Stimulated activated naive CD8-positive, alpha-beta T cell treated with anti-CD3 and anti-CD28 coated beads, Interleukin-15, Interleukin-2, amounts not matched to agents 100 ng/mL and 50 ng/mL, for 24 hours (primary cell): ENCODE measurements around the gene ALB.
"Not testable (repeated sequence)": the region's sequence is repeated elsewhere in the genome, so short reads cannot be mapped to it uniquely, and the experiment has no call there.

ENCODE experiments used
- H3K27ac Mint-ChIP-seq: one replicate; pipeline ENCODE4 v1.8.0; 2021; ENCODE audit warnings: mild to moderate bottlenecking, mixed read lengths
- H3K27me3 Mint-ChIP-seq: one replicate; pipeline ENCODE4 v1.8.0; 2021; ENCODE audit warnings: mixed read lengths
- H3K36me3 Mint-ChIP-seq: one replicate; pipeline ENCODE4 v1.8.0; 2021; ENCODE audit warnings: low read depth, mixed read lengths
- H3K4me1 Mint-ChIP-seq: one replicate; pipeline ENCODE4 v1.8.0; 2021; ENCODE audit warnings: low read depth, mixed read lengths
- H3K4me3 Mint-ChIP-seq: one replicate; pipeline ENCODE4 v1.8.0; 2021; ENCODE audit warnings: mild to moderate bottlenecking, mixed read lengths
- H3K9me3 Mint-ChIP-seq: one replicate; pipeline ENCODE4 v1.8.0; 2021; ENCODE audit warnings: mixed read lengths

ALB gene

DNA sequence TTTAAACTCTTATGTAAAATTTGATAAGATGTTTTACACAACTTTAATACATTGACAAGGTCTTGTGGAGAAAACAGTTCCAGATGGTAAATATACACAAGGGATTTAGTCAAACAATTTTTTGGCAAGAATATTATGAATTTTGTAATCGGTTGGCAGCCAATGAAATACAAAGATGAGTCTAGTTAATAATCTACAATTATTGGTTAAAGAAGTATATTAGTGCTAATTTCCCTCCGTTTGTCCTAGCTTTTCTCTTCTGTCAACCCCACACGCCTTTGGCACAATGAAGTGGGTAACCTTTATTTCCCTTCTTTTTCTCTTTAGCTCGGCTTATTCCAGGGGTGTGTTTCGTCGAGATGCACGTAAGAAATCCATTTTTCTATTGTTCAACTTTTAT is at the start of gene ALB:
TSS of gene ALB (plus strand) at position 246 of the 400 bp plus-strand sequence. CDS start at position 287, 41 bp downstream.
- Mint-ChIP-seq H3K36me3 (no peaks in the 10 kb centered on the region), H3K27ac (no peak within 1 kb of the TSS), H3K4me1 (no peaks in the 10 kb centered on the region), H3K27me3 (peaks cover 4% of the 10 kb centered on the region), H3K9me3 (no peaks in the 10 kb centered on the region), H3K4me3 (no peak within 1 kb of the TSS)

- H3K27me3 Mint-ChIP-seq, H3K27ac Mint-ChIP-seq, H3K4me3 Mint-ChIP-seq, H3K4me1 Mint-ChIP-seq, H3K36me3 Mint-ChIP-seq: not testable (repeated sequence)
- peaks cover 38% of the 10 kb centered on the region for H3K9me3 Mint-ChIP-seq
These were observed 46.9 kb upstream of the ALB start for GRCh38 chr4:73357174-73357573.

- not testable (repeated sequence) for H3K4me1 Mint-ChIP-seq, H3K27ac Mint-ChIP-seq, H3K27me3 Mint-ChIP-seq, H3K36me3 Mint-ChIP-seq, H3K4me3 Mint-ChIP-seq
- H3K9me3 Mint-ChIP-seq, result peaks cover 14% of the 10 kb centered on the region
These were observed 34.4 kb upstream of the ALB start for GRCh38 chr4:73369506-73370199.

DNA sequence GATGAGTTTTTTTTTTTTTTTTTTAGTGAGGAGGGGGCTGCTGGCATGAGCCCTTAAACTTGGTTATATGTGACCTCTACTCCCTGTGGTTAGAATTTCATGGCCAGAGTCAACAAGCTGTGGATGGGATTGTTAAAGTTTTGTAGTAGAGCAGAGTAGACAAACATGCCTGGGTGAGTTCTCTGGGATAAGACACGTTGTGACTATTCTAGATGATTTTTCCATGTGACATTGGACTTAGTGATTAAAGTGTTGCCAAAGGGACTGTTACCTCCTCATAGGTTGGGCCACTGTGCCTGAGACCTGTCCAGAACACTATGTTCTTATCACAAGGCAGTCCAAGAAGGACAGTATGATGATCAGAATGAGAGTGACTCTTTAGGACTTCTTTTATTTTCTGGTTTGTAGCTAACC is 28.8 kb upstream of the ALB start:
- Mint-ChIP-seq H3K36me3 (no peaks in the 10 kb centered on the region), H3K27ac (no peak overlapping the region), H3K9me3 (peaks cover 3% of the 10 kb centered on the region), H3K27me3 (peaks cover 3% of the 10 kb centered on the region), H3K4me1 (no peaks in the 10 kb centered on the region), H3K4me3 (no peak overlapping the region)

DNA sequence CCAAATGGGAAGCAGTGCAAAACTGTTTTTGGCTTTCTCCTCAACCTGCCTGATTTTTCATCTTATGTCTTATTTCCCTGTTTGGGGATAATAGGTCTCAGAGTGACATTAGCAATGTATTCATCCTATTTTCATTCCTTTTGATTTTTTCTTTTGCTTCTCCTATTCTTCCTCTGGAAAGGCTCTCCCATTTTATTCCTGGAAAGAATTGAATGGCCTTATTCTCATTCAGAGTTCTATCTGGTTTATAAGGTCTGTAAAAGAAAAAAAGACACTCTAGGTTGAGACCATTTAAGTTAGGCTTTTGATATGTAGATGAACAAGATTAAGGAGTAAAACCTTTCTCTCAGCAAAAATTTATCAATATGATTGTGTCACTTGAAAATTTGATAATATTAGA is 27.8 kb upstream of the ALB start:
- H3K9me3 Mint-ChIP-seq, result no peaks in the 10 kb centered on the region
- no peaks in the 10 kb centered on the region for H3K27me3 Mint-ChIP-seq
- H3K36me3 Mint-ChIP-seq, result no peaks in the 10 kb centered on the region
- H3K27ac Mint-ChIP-seq, result no peak overlapping the region
- no peaks in the 10 kb centered on the region for H3K4me1 Mint-ChIP-seq
- H3K4me3 Mint-ChIP-seq, result no peak overlapping the region

DNA sequence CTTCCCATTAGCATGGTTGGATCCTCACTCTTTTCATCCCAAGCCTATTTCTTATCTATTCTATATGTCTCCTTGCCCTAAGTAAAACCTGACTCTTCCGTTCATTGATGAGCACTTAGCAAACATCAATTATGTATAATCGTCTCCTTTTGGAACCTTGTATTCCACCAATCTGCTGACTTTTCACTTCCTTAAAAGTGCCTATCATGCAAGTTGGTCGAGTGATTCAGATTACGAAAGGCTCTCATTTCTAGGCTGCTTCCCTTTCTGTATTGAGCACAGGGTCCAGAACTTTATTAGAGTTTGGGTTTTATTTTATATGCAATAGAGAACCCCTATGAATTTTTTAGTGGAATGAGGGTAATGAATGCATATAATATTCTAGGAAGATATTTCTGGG is 27.1 kb upstream of the ALB start:
- H3K9me3 Mint-ChIP-seq, result no peaks in the 10 kb centered on the region
- H3K27ac Mint-ChIP-seq, result no peak overlapping the region

GRCh38 chr4:73378887-73379286 is 25.2 kb upstream of the ALB start:
- Mint-ChIP-seq H3K27me3 (no peaks in the 10 kb centered on the region), H3K9me3 (no peaks in the 10 kb centered on the region), H3K4me3 (no peak overlapping the region), H3K36me3 (no peaks in the 10 kb centered on the region), H3K4me1 (no peaks in the 10 kb centered on the region), H3K27ac (no peak overlapping the region)

More for the DNA sequence above, 27.1 kb upstream of the ALB start:
- Mint-ChIP-seq H3K27me3 (no peaks in the 10 kb centered on the region), H3K4me3 (no peak overlapping the region), H3K36me3 (no peaks in the 10 kb centered on the region), H3K4me1 (no peaks in the 10 kb centered on the region)

- H3K9me3 Mint-ChIP-seq, result no peaks in the 10 kb centered on the region
- no peak overlapping the region for H3K4me3 Mint-ChIP-seq
- no peak overlapping the region for H3K27ac Mint-ChIP-seq
- no peaks in the 10 kb centered on the region for H3K36me3 Mint-ChIP-seq
- H3K4me1 Mint-ChIP-seq, result no peaks in the 10 kb centered on the region
- H3K27me3 Mint-ChIP-seq, result no peaks in the 10 kb centered on the region
These were observed 24.1 kb upstream of the ALB start for GRCh38 chr4:73379946-73380345.

DNA sequence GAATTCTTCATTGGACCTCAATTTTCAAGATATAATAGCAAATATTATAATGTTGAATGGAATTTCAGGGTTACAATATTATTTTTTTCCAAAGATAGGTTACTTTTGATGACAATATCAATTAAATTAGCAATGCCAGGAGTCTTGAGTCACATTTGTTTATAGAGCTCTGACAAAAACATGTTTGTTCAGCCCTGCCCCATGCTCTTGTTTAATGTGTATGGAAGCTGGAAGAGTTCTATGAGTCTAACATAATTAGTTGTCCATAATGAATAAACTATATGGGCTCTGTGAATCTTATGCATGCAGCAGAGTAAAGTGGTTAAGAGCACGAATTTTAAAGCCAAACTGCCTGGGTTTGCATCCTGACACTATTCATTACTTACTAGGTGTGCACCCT is 22.9 kb upstream of the ALB start:
- no peak overlapping the region for H3K4me3 Mint-ChIP-seq
- no peaks in the 10 kb centered on the region for H3K4me1 Mint-ChIP-seq
- no peaks in the 10 kb centered on the region for H3K36me3 Mint-ChIP-seq
- H3K9me3 Mint-ChIP-seq, result peaks cover 2% of the 10 kb centered on the region
- H3K27me3 Mint-ChIP-seq, result no peaks in the 10 kb centered on the region
- no peak overlapping the region for H3K27ac Mint-ChIP-seq

- peaks cover 6% of the 10 kb centered on the region for H3K9me3 Mint-ChIP-seq
- H3K4me3 Mint-ChIP-seq, result no peak overlapping the region
- H3K27me3 Mint-ChIP-seq, result peaks cover 4% of the 10 kb centered on the region
- H3K4me1 Mint-ChIP-seq, result no peaks in the 10 kb centered on the region
- no peak overlapping the region for H3K27ac Mint-ChIP-seq
- H3K36me3 Mint-ChIP-seq, result no peaks in the 10 kb centered on the region
These were observed 20.6 kb upstream of the ALB start for GRCh38 chr4:73383452-73383851.

DNA sequence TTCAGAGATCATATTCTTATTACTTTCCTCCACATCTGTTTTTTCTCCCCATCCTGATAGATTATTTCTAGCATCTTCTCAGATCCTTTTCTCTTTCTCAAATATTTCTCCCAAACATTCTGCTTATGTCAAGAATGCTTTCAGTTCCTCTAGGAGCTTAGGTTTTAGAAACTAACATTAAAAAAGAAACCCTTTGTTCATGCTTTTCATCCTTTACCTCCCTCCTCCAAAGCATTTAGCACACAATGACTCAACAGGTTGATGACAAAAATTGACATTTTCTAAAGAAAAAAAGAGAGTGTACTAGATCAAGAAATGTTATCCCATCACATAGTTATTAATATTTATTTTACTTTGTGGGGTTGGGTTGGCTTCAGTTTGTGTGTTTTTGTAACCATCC is 16.5 kb upstream of the ALB start:
- Mint-ChIP-seq H3K27me3 (peaks cover 4% of the 10 kb centered on the region), H3K4me3 (no peak overlapping the region), H3K4me1 (no peaks in the 10 kb centered on the region), H3K27ac (no peak overlapping the region), H3K36me3 (no peaks in the 10 kb centered on the region), H3K9me3 (peaks cover 6% of the 10 kb centered on the region)

DNA sequence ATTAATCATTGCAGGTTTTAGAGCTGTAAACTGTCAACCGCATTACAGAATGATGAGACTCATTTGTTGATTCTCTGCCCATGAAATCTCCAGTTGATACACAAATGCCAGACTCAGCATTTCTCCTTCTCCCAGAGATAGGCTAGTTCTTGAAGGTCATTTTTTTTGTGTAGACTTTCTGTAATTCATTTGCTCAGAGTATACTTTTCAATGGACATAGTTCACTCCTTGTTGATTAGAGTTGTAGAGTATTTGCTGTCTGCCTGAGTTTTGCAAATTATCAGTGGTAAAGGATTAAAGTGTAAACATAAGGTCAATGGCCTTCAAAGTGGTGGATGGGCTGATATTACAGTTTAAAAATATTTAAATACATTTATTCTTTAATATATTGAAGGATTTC is 15.2 kb upstream of the ALB start:
- no peaks in the 10 kb centered on the region for H3K4me1 Mint-ChIP-seq
- H3K9me3 Mint-ChIP-seq, result peaks cover 6% of the 10 kb centered on the region
- H3K4me3 Mint-ChIP-seq, result no peak overlapping the region
- H3K27me3 Mint-ChIP-seq, result peaks cover 4% of the 10 kb centered on the region
- no peaks in the 10 kb centered on the region for H3K36me3 Mint-ChIP-seq
- H3K27ac Mint-ChIP-seq, result no peak overlapping the region

DNA sequence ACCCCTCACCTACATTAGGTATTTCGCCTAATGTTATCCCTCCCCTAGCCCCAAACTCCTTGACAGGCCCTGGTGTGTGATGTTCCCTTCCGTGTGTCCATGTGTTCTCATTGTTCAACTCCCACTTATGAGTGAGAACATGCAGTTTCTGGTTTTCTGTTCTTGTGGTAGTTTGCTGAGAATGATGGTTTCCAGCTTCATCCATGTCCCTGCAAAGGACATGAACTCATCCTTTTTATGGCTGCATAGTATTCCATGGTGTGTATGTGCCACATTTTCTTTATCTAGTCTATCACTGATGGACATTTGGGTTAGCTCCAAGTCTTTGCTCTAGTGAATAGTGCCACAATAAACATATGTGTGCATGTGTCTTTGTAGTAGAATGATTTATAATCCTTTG is 14.4 kb upstream of the ALB start:
- H3K27ac Mint-ChIP-seq, H3K27me3 Mint-ChIP-seq, H3K4me1 Mint-ChIP-seq, H3K4me3 Mint-ChIP-seq, H3K9me3 Mint-ChIP-seq, H3K36me3 Mint-ChIP-seq: not testable (repeated sequence)

DNA sequence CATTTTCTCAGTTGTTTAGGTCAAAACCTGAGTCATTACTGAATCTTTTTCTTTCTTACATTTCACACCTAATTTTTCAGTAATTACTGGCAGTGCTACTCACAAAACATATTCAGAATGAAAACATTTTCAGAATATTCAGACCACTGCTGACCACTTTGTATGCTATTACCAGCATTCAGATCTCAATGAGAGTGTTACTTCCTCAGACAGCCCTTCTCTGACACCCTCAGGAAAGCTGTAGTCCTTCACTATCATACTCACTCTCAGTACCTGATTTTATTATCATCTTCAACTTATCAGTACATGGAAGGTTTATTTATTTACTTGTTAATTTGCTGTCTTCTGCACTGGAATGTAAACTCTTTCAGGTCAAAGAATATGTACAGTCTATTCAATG is 12.3 kb upstream of the ALB start:
- Mint-ChIP-seq H3K27ac (no peak overlapping the region), H3K9me3 (no peaks in the 10 kb centered on the region), H3K36me3 (no peaks in the 10 kb centered on the region), H3K27me3 (peaks cover 7% of the 10 kb centered on the region), H3K4me3 (no peak overlapping the region), H3K4me1 (no peaks in the 10 kb centered on the region)

- Mint-ChIP-seq H3K9me3 (no peaks in the 10 kb centered on the region), H3K27me3 (peaks cover 3% of the 10 kb centered on the region), H3K4me1 (no peaks in the 10 kb centered on the region), H3K27ac (no peak overlapping the region), H3K4me3 (no peak overlapping the region), H3K36me3 (no peaks in the 10 kb centered on the region)
These were observed 11.2 kb upstream of the ALB start for GRCh38 chr4:73392936-73393335.

DNA sequence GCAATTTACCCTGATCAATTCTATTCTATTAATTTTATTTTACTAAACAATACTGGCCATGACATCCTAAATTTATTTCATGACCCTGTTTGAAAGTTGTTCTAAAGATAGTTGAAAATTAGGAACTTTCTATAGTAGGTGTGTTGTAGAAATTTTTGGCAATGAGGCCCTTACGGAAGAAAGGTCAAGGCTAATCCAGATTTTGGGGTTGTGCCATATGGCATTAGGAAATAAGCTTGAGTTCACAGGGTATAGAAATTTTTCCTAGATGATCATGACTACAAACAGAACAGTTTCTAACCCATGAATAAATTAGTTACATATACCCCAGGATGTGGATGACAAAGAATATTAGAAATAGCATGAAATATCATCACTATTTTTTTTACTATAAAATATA is 7.8 kb upstream of the ALB start:
- no peak overlapping the region for H3K4me3 Mint-ChIP-seq
- H3K36me3 Mint-ChIP-seq, result no peaks in the 10 kb centered on the region
- peaks cover 7% of the 10 kb centered on the region for H3K27me3 Mint-ChIP-seq

More for the DNA sequence above, 7.8 kb upstream of the ALB start:
- Mint-ChIP-seq H3K27ac (no peak overlapping the region), H3K9me3 (no peaks in the 10 kb centered on the region), H3K4me1 (no peaks in the 10 kb centered on the region)
